Naive B cell (primary cell): ENCODE results near the gene KCNA1. TPM values are rescaled to one million over a fixed set of nuclear protein-coding genes. Genes with fewer than 3 reads are reported as not detected.
"Not testable (repeated sequence)": the region's sequence is repeated elsewhere in the genome, so short reads cannot be mapped to it uniquely, and the experiment has no call there.

Experiments
- ATAC-seq, 2 donors: fragments of 150-1000 bp; cut with Tn5 transposase; 2 replicates each; pipeline ENCODE4 v1.10.0; 2021; ENCODE audit warnings: low read depth in 2 of 2, mild to moderate bottlenecking in 2 of 2, moderate library complexity in 2 of 2
- DNase-seq: peaks from one replicate; pipeline ENCODE4 v3.0.0; 2022
- H3K27ac Mint-ChIP-seq, 6 donors: one replicate each; pipeline ENCODE4 v1.8.0; 2020 to 2022; ENCODE audit warnings: mild to moderate bottlenecking in 6 of 6, mixed read lengths in 6 of 6, moderate library complexity in 5 of 6, inconsistent platforms in 2 of 6
- H3K27me3 Mint-ChIP-seq, 3 donors: one replicate each; pipeline ENCODE4 v1.8.0; 2021 to 2022; ENCODE audit warnings: mixed read lengths in 3 of 3, mild to moderate bottlenecking in 1 of 3
- H3K36me3 Mint-ChIP-seq, 2 donors: one replicate each; pipeline ENCODE4 v1.8.0; 2020 to 2022; ENCODE audit warnings: mixed read lengths in 2 of 2, inconsistent platforms in 1 of 2, mild to moderate bottlenecking in 1 of 2
- H3K4me1 Mint-ChIP-seq, 3 donors: one replicate each; pipeline ENCODE4 v1.8.0; 2020 to 2022; ENCODE audit warnings: mixed read lengths in 3 of 3, inconsistent platforms in 1 of 3, mild to moderate bottlenecking in 1 of 3, moderate library complexity in 1 of 3
- H3K4me3 Mint-ChIP-seq, 8 donors: one replicate each; pipeline ENCODE4 v1.8.0; 2020 to 2022; ENCODE audit warnings: mild to moderate bottlenecking in 8 of 8, mixed read lengths in 8 of 8, moderate library complexity in 8 of 8, inconsistent platforms in 2 of 8
- H3K9me3 Mint-ChIP-seq, 7 donors: one replicate each; pipeline ENCODE4 v1.8.0; 2020 to 2022; ENCODE audit warnings: mixed read lengths in 7 of 7, mild to moderate bottlenecking in 5 of 7, inconsistent platforms in 2 of 7, moderate library complexity in 1 of 7
- polyA plus RNA-seq, 6 donors: library from polyadenylated mRNA; unstranded; fragments of 300-500 nt; fragmentation: Illumina TruSeq; gene quantifications; one replicate each; pipeline ENCODE4 v1.2.3, GENCODE V29; 2021; ENCODE audit warnings: low read depth in 6 of 6

Gene KCNA1
- not detected for polyA plus RNA-seq

DNA sequence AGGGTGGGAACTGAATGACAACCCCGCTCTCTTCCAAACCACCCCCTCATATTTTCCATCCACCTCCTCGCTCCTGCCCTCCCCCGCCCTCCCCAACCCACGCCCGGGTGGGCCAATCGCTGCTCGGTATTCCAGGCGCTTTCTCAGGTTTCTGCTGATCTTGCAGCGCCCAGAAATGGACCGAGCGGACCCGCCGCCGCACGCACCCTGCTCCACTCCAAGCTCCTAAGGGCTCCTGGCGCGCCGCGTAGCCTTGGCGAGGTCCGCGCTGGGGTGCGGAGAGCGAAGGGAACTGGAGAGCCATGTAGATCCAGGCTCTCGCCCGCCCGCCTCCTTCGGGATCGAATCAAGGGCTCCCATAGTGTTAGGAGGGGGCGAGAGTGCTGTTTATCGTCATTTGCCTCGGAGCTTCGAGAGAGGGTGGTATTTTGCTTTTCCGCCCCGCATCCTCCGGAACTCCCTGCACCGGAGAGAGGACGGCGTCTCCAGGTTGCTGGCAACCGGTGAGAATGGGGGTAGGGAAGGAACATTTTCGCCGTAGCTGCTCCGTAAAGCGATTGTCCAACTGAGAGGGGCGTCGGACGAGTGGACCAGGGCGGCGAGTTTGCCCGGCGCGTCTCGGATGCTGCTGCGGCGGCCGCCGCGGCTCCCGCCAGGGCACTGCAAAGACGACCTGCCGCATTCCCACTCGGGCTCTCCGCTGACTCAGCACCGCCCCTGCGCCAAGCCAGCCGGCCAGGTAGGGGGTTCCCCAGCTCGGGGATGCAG lies at the start of gene KCNA1:
Gene KCNA1, plus strand, starts transcription at position 172 of the 768 bp plus-strand sequence. CDS start 1,474 bp downstream, outside the sequence.
- peaks cover 22 to 29% (median 29%) of the 10 kb centered on the region in 3 donors for H3K27me3 Mint-ChIP-seq
- H3K4me3 Mint-ChIP-seq = peak within 1 kb of the TSS in 7 of 8 donors; percentile 83 to 95 (median 94)
- peaks cover 0 to 8% of the 10 kb centered on the region in 2 donors for H3K36me3 Mint-ChIP-seq
- no peak for DNase-seq
- peaks cover 0 to 10% (median 3%) of the 10 kb centered on the region in 7 donors for H3K9me3 Mint-ChIP-seq
- peak; percentile 26 to 34 for ATAC-seq
- H3K4me1 Mint-ChIP-seq = peaks cover 9 to 24% (median 18%) of the 10 kb centered on the region in 3 donors
- peak within 1 kb of the TSS; percentile 16 to 62 (median 38) for H3K27ac Mint-ChIP-seq

DNA sequence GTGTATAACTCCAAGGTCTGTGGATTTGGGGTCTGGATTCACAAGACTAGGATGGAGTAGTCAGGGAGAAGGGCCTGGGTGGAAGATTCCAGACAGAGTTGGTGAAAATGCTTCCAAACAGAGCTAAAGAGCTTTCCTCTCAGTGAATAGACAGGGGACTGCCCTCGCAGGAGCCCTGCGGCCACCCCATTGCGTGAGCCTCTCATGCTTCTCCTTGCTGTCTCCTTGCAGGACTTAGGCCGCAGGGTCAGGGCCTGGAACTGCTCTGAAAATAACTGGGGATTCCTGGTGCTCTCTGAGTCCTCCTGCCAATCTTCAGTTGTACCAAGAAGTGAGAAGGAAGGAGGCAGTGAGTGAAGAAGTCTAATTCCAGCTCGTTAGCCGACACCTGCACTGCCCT lies 49.0 kb upstream of the KCNA1 start:
- H3K4me1 Mint-ChIP-seq = peaks cover 8 to 23% (median 15%) of the 10 kb centered on the region in 3 donors
- H3K27ac Mint-ChIP-seq = no peak overlapping the region
- H3K36me3 Mint-ChIP-seq = no peaks in the 10 kb centered on the region
- ATAC-seq = no peak
- H3K9me3 Mint-ChIP-seq = no peaks in the 10 kb centered on the region
- H3K27me3 Mint-ChIP-seq = peaks cover 50 to 65% (median 62%) of the 10 kb centered on the region in 3 donors
- no peak overlapping the region for H3K4me3 Mint-ChIP-seq
- no peak for DNase-seq

DNA sequence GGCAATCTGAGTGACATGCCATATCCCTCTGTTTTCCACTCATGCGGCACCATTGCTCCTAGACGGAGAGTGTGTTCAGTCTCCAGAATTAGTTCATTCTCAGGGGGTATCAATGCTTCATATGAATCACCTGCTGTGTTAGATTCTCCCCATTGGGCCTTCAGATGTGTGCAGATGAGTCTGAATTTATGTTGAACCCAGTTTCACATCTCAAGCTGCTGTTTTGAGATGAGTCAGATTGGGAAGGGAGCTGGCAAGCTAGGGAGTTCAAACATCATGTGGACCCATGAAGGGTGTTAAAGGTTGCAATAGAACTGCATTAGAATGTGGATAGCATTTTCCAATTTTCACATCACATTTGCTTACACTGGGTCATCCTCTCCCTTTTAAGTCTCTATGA lies 46.9 kb upstream of the KCNA1 start:
- no peaks in the 10 kb centered on the region for H3K36me3 Mint-ChIP-seq
- no peaks in the 10 kb centered on the region for H3K9me3 Mint-ChIP-seq
- DNase-seq (no peak), ATAC-seq (no peak)
- no peak overlapping the region for H3K4me3 Mint-ChIP-seq
- peaks cover 4 to 13% (median 6%) of the 10 kb centered on the region in 3 donors for H3K4me1 Mint-ChIP-seq
- H3K27me3 Mint-ChIP-seq = peaks cover 51 to 81% (median 77%) of the 10 kb centered on the region in 3 donors
- H3K27ac Mint-ChIP-seq = no peak overlapping the region

DNA sequence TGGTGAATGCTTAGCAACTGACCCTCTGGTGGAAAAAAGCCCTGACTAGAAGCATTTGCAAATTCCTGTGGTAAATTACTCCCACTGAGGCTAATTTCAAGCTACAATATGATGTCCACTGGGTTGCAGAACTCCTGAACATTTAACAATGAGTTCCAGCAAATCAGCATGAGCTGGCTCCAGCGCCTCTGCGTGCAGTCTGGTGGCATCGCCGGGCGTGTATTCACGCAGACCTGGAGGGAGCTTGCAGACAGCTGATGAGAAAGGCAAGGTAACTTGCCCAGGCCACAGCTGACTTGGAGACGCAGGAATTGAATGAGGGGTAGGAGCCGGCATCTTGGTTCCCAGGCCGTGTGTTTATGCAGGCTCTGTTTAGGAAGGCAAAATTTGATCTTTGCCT lies 45.1 kb upstream of the KCNA1 start:
- Mint-ChIP-seq H3K9me3 (no peaks in the 10 kb centered on the region), H3K36me3 (no peaks in the 10 kb centered on the region)
- DNase-seq = no peak

DNA sequence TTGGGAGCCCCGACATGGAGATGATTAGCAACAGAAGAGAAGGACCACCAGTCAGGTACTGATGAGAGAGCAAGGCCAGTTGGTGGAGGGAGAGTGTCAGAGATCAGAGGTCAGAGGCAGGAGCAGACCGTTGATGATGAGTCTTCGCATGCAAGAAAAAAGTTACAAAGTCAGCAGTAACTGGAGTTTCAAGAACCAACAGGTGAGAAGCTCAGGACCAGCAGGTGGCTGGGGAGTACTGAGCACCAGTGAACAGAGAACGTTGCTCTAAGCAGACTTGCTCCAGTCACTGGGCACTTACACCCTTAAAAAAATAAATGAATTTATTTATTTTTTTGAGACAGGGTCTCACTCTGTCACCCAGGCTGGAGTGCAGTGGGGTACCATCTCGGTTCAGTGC lies 44.5 kb upstream of the KCNA1 start:
- Mint-ChIP-seq H3K27ac (no peak overlapping the region), H3K36me3 (no peaks in the 10 kb centered on the region), H3K27me3 (peaks cover 51 to 68% (median 66%) of the 10 kb centered on the region in 3 donors), H3K9me3 (no peaks in the 10 kb centered on the region), H3K4me1 (no peaks in the 10 kb centered on the region), H3K4me3 (no peak overlapping the region)
- ATAC-seq = no peak
- DNase-seq = no peak

More for the DNA sequence above, 45.1 kb upstream of the KCNA1 start:
- no peak for ATAC-seq
- peaks cover 52 to 69% (median 68%) of the 10 kb centered on the region in 3 donors for H3K27me3 Mint-ChIP-seq
- no peak overlapping the region for H3K27ac Mint-ChIP-seq
- no peak overlapping the region for H3K4me3 Mint-ChIP-seq
- H3K4me1 Mint-ChIP-seq = no peaks in the 10 kb centered on the region

DNA sequence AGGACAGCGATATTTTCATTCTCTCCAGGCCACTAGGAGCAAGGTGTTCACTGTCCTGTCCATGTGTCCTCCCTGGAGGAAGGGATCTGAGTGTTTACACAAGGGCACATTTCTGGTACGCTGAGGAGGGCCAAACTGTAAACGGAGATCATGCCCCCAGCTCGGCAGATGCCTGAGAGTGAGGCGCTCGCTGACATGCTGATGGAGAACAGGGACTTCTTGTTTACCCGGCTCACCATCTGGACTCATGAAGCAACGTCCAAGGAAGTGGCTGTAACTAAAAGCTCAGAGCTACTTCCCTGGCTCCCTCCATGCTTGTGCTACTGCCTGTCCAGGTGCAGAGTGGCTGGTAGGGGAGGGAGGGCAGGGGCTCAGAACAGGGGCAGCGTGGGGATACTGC lies 43.4 kb upstream of the KCNA1 start:
- Mint-ChIP-seq H3K27me3 (peaks cover 54 to 67% (median 57%) of the 10 kb centered on the region in 3 donors), H3K4me3 (no peak overlapping the region), H3K4me1 (no peaks in the 10 kb centered on the region), H3K27ac (no peak overlapping the region), H3K36me3 (no peaks in the 10 kb centered on the region), H3K9me3 (no peaks in the 10 kb centered on the region)
- DNase-seq (no peak), ATAC-seq (no peak)

DNA sequence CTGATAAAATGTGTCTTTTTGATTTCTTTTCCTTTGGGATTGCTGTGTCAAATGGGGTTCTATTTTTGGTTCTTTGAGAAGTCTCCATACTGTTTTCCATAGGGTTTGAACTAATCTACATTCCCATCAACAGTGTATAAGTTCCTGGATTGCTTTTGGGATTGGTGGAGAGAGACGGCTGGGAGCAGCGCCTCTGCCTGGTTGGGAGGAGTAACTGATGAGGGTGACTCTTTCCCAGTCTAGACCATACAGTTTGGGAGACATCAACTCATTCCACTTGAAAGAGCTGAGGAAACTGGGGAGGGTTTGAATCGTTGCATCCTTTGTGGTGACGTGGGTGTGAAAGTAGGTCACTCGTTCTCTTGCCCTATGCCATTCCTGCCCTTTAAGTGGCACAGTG lies 42.3 kb upstream of the KCNA1 start:
- Mint-ChIP-seq H3K4me3 (no peak overlapping the region), H3K27me3 (peaks cover 45 to 62% (median 58%) of the 10 kb centered on the region in 3 donors), H3K36me3 (no peaks in the 10 kb centered on the region), H3K4me1 (no peaks in the 10 kb centered on the region), H3K27ac (no peak overlapping the region), H3K9me3 (no peaks in the 10 kb centered on the region)
- DNase-seq (no peak), ATAC-seq (no peak)

DNA sequence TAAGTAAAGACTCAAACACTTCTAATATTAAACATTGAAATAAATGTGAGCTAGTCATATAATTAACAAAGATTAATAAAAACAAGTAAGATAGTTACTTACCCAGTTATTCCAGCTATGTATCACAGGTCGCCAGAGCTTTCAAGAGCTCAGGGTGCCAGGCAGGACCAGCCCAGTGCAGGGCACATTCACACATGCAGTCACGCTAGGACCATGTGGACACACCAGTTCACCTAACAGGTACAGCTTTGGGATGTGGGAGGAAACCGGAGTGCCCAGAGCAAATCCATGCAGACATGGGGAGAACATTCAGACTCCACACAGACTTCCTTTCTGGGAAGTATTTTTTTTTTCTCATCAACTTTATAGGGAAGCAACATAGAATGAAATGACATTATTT lies 39.3 kb upstream of the KCNA1 start:
- no peak overlapping the region for H3K4me3 Mint-ChIP-seq
- ATAC-seq (no peak), DNase-seq (no peak)
- H3K4me1 Mint-ChIP-seq = no peaks in the 10 kb centered on the region
- H3K27me3 Mint-ChIP-seq = peaks cover 31 to 61% (median 46%) of the 10 kb centered on the region in 3 donors
- H3K9me3 Mint-ChIP-seq = no peaks in the 10 kb centered on the region
- no peaks in the 10 kb centered on the region for H3K36me3 Mint-ChIP-seq
- no peak overlapping the region for H3K27ac Mint-ChIP-seq

DNA sequence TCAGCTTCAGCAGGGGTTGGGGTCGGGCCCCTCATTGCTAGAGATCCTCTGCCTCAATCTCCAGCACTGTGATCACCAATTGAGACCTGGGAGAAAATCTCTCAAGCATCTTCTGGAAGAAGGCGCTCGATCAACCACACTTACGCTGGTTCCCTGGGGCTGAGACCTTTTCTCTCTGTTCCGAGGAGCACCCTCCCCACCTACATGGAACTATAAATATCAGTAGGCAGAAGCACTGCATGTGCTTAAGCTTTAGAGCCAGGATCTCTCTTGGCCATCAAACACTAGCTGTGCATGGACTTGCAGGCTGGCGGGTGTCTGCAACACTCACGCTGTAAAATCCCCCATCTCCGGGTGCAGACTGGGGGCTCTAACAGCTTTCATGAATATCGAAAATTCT lies 38.2 kb upstream of the KCNA1 start:
- no peak overlapping the region for H3K4me3 Mint-ChIP-seq
- peaks cover 39 to 58% (median 45%) of the 10 kb centered on the region in 3 donors for H3K27me3 Mint-ChIP-seq
- H3K4me1 Mint-ChIP-seq = no peaks in the 10 kb centered on the region
- DNase-seq (no peak), ATAC-seq (no peak)
- H3K27ac Mint-ChIP-seq = no peak overlapping the region
- H3K36me3 Mint-ChIP-seq = no peaks in the 10 kb centered on the region
- no peaks in the 10 kb centered on the region for H3K9me3 Mint-ChIP-seq

DNA sequence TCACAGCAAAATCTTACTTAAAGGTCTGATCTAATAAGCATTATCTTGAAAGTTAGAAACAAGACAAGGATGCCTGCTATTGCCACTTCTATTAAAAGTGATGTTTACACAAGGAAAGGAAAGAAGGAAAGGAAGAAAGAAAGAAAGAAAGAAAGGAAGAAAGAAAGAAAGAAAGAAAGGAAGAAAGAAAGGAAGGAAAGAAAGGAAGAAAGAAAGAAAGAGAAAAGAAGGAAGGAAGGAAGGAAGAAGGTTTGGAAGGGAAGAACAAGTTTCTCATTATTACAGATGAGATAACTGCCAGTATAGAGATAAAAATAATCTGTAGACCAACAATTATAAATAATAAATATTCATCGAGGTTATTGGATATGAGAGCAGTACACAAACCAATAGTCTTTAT lies 35.8 kb upstream of the KCNA1 start:
- H3K36me3 Mint-ChIP-seq = peaks cover 9 to 11% of the 10 kb centered on the region in 2 donors
- H3K4me1 Mint-ChIP-seq = no peaks in the 10 kb centered on the region
- H3K27ac Mint-ChIP-seq = no peak overlapping the region
- H3K4me3 Mint-ChIP-seq = no peak overlapping the region
- DNase-seq (no peak), ATAC-seq (no peak)
- H3K27me3 Mint-ChIP-seq = peaks cover 40 to 59% (median 47%) of the 10 kb centered on the region in 3 donors
- H3K9me3 Mint-ChIP-seq = peaks cover 0 to 12% (median 9%) of the 10 kb centered on the region in 7 donors

DNA sequence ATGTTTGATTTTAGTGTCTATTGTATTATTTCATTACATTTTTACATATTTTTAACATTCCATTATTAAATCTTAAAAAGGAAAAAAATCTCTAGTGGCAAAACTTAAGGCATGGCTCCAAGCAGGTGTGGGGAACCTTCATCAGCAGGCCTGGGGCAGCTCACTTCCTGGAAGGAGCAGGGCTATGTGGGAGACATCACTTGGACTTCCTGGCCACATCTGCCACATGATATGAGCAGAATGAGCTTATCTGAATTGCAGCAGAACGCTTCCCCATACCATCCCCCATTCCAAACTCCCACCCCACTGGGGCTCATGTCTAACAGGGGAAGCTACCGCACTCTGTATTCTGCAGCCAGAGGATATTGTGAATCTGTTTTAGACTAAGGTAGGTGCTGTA lies 35.0 kb upstream of the KCNA1 start:
- DNase-seq (no peak), ATAC-seq (no peak)
- H3K27me3 Mint-ChIP-seq = peaks cover 37 to 57% (median 45%) of the 10 kb centered on the region in 3 donors
- no peak overlapping the region for H3K4me3 Mint-ChIP-seq
- peaks cover 0 to 18% (median 9%) of the 10 kb centered on the region in 7 donors for H3K9me3 Mint-ChIP-seq
- peaks cover 10 to 11% of the 10 kb centered on the region in 2 donors for H3K36me3 Mint-ChIP-seq
- H3K27ac Mint-ChIP-seq = no peak overlapping the region
- H3K4me1 Mint-ChIP-seq = no peaks in the 10 kb centered on the region

DNA sequence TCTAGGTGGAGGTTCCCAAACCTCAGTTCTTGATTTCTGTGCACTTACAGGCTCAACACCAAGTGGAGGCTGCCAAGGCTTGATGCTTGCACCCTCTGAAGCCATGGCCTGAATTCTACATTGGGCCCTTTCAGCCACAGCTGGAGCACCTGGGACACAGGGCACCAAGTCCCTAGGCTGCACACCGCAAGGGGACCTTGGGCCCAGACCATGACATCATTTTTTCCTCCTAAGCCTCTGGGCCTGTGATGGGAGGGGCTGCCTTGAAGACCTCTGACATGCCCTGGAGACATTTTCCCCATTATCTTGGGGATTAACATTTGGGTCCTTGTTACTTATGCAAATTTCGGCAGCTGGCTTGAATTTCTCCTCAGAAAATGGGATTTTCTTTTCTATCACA lies 30.2 kb upstream of the KCNA1 start:
- Mint-ChIP-seq H3K36me3 (peaks cover 19 to 22% of the 10 kb centered on the region in 2 donors), H3K9me3 (peaks cover 5 to 43% (median 17%) of the 10 kb centered on the region in 7 donors), H3K27me3 (peaks cover 54 to 63% (median 55%) of the 10 kb centered on the region in 3 donors)
- H3K4me1 Mint-ChIP-seq, DNase-seq, H3K27ac Mint-ChIP-seq, H3K4me3 Mint-ChIP-seq, ATAC-seq: not testable (repeated sequence)

DNA sequence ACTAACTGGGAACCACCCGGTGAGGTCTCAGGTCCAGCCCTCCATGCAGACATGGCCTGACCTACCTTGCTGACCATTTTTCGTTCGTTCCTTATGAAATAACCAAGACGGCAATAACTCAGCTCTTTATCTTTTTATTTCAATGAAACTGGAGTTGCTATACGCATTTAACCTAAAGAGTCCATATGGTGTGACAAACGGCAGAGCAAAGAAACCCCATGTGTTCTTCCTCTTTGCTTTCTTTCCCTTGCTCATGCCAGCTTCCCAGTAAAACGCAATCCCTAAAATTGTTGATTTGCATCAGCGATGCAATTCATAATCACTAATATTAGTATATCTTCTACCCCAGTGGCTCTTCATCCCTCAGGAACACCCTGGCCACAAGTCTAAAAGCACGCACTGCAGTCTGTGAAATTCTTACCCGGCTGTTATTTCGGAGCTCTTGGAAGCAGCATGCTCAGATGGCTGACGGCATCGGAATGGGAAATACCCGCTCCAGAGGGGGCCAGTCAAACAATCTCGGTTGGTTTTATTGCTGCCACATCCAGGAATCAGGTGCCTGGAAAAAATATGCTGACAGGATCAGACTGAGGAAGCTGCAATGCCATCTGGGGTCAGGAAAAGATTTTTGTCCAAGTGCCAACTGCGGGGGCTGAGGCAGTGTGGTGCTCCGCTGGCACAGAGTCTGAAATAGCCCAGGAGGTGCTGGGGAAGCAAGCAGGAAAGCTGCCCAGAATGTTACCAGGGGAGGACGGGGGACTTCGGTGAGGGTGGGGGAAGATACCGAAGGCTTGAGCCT lies 28.2 kb upstream of the KCNA1 start:
- H3K9me3 Mint-ChIP-seq = peaks cover 5 to 43% (median 17%) of the 10 kb centered on the region in 7 donors
- ATAC-seq (no peak), DNase-seq (no peak)
- H3K27ac Mint-ChIP-seq = no peak overlapping the region
- no peaks in the 10 kb centered on the region for H3K4me1 Mint-ChIP-seq
- peaks cover 19 to 22% of the 10 kb centered on the region in 2 donors for H3K36me3 Mint-ChIP-seq
- no peak overlapping the region for H3K4me3 Mint-ChIP-seq
- peaks cover 45 to 60% (median 55%) of the 10 kb centered on the region in 3 donors for H3K27me3 Mint-ChIP-seq
